Memory B cell (primary cell): Measurements from ENCODE around the gene MRPL24.
A peak's percentile ranks its signal among the peaks of the same experiment; 100 is the strongest.

Source experiments
- ATAC-seq: fragments of 150-1000 bp; cut with Tn5 transposase; 2 replicates; pipeline ENCODE4 v1.10.0; 2021; ENCODE audit warnings: low read depth, mild to moderate bottlenecking, moderate library complexity
- DNase-seq, 2 donors: peaks; one replicate each; pipeline ENCODE4 v3.0.0; 2022; ENCODE audit warnings: low spot score in 2 of 2
- H3K27ac Mint-ChIP-seq: one replicate; pipeline ENCODE4 v1.8.0; 2022; ENCODE audit warnings: mild to moderate bottlenecking, moderate library complexity, mixed read lengths
- H3K27me3 Mint-ChIP-seq: one replicate; pipeline ENCODE4 v1.8.0; 2022; ENCODE audit warnings: mixed read lengths
- H3K36me3 Mint-ChIP-seq: one replicate; pipeline ENCODE4 v1.8.0; 2022; ENCODE audit warnings: mild to moderate bottlenecking, mixed read lengths
- H3K4me1 Mint-ChIP-seq: one replicate; pipeline ENCODE4 v1.8.0; 2022; ENCODE audit warnings: mixed read lengths
- H3K4me3 Mint-ChIP-seq: one replicate; pipeline ENCODE4 v1.8.0; 2022; ENCODE audit warnings: mild to moderate bottlenecking, moderate library complexity, mixed read lengths
- H3K9me3 Mint-ChIP-seq: one replicate; pipeline ENCODE4 v1.8.0; 2022; ENCODE audit warnings: mixed read lengths

MRPL24 gene

DNA sequence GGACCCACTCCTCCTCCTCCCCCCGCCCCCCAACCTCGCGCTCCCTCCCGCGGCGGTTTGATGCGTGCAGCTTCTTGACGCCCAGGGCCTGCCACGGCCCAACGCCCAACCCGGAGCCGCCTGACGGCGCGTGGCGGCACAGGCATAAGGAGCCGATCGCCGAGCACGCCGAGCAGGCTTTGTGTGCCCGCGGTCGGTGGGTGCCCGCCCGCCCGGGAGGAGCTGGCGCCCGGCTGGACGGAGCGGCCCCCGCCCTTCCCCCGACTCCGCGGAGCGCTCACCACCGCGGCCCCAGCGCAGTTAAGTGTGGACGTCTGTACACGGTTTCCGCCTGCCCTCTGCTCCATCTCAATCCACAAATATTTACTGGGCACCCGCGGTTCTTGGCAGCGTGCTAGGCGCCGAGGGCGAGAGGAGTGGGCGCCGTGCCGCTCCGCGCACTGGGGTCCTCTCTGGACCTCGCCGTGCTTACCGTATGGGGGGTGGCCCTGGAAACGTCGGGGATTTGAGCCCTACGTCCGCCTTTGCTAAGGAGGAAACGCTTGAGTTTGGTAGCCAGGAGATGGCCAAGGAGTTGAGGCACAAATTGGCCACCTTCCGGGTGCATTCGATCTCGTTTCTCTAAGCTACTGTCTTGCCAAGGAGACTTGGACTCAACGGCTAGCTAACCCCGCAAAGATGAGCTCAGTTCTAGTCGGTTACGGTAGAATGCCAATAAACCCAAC, 11.0 kb upstream of the MRPL24 start:
- peaks cover 47% of the 10 kb centered on the region for H3K4me1 Mint-ChIP-seq
- no peaks in the 10 kb centered on the region for H3K36me3 Mint-ChIP-seq
- peak overlapping the region; percentile 82 for H3K4me3 Mint-ChIP-seq
- ATAC-seq (peak; percentile 82), DNase-seq (peak; percentile 78 to 89)
- H3K27me3 Mint-ChIP-seq, result no peaks in the 10 kb centered on the region
- peak overlapping the region; percentile 48 for H3K27ac Mint-ChIP-seq
- no peaks in the 10 kb centered on the region for H3K9me3 Mint-ChIP-seq

DNA sequence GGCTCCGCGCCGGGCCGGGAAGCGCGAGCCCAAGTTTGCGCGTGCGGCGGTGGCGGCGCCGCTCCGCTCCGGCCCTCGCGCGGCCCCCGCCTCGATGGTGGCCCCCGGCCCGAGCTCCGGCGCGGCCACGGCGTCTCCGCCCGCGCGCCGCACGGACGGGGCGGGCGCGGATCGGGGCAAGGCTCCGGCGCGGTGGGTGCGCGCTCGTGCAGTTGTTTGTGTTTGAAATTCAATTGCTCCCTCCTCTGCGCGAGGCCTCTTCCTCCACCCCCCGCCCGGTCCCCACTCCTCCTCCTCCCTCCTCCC, 10.5 kb upstream of the MRPL24 start, which contains the start of gene HDGF:
Gene HDGF, minus strand, starts transcription at position 225 of the 306 bp plus-strand sequence. CDS start 246 bp downstream, outside the sequence.
- H3K4me1 Mint-ChIP-seq, result peaks cover 50% of the 10 kb centered on the region
- H3K27ac Mint-ChIP-seq, result peak within 1 kb of the TSS; percentile 89
- H3K4me3 Mint-ChIP-seq, result peak within 1 kb of the TSS; percentile 87

GRCh38 chr1:156750711-156751450, 10.0 kb upstream of the MRPL24 start:
- ATAC-seq (peak; percentile 37), DNase-seq (peak; percentile 29 to 54)
- H3K4me3 Mint-ChIP-seq, result peak overlapping the region; percentile 87
- H3K36me3 Mint-ChIP-seq, result peaks cover 2% of the 10 kb centered on the region
- no peaks in the 10 kb centered on the region for H3K9me3 Mint-ChIP-seq
- H3K4me1 Mint-ChIP-seq, result peaks cover 54% of the 10 kb centered on the region
- H3K27me3 Mint-ChIP-seq, result no peaks in the 10 kb centered on the region
- peak overlapping the region; percentile 89 for H3K27ac Mint-ChIP-seq

More for the DNA sequence above, 10.5 kb upstream of the MRPL24 start, which contains the start of gene HDGF:
- DNase-seq (no peak), ATAC-seq (no peak)
- H3K9me3 Mint-ChIP-seq, result no peaks in the 10 kb centered on the region
- H3K27me3 Mint-ChIP-seq, result no peaks in the 10 kb centered on the region
- H3K36me3 Mint-ChIP-seq, result no peaks in the 10 kb centered on the region

GRCh38 chr1:156750191-156750672, 9.3 kb upstream of the MRPL24 start:
- DNase-seq, result no peak
- peaks cover 6% of the 10 kb centered on the region for H3K36me3 Mint-ChIP-seq

GRCh38 chr1:156749419-156750118, 8.7 kb upstream of the MRPL24 start:
- peaks cover 49% of the 10 kb centered on the region for H3K4me1 Mint-ChIP-seq
- H3K27me3 Mint-ChIP-seq, result no peaks in the 10 kb centered on the region
- peaks cover 10% of the 10 kb centered on the region for H3K36me3 Mint-ChIP-seq
- H3K9me3 Mint-ChIP-seq, result no peaks in the 10 kb centered on the region
- peak overlapping the region; percentile 89 for H3K27ac Mint-ChIP-seq
- peak overlapping the region; percentile 87 for H3K4me3 Mint-ChIP-seq
- ATAC-seq, result no peak
- no peak for DNase-seq

More at GRCh38 chr1:156750191-156750672, 9.3 kb upstream of the MRPL24 start:
- Mint-ChIP-seq H3K9me3 (no peaks in the 10 kb centered on the region), H3K4me3 (peak overlapping the region; percentile 87), H3K27me3 (no peaks in the 10 kb centered on the region), H3K4me1 (peaks cover 53% of the 10 kb centered on the region), H3K27ac (peak overlapping the region; percentile 89)
- ATAC-seq, result peak; percentile 14

DNA sequence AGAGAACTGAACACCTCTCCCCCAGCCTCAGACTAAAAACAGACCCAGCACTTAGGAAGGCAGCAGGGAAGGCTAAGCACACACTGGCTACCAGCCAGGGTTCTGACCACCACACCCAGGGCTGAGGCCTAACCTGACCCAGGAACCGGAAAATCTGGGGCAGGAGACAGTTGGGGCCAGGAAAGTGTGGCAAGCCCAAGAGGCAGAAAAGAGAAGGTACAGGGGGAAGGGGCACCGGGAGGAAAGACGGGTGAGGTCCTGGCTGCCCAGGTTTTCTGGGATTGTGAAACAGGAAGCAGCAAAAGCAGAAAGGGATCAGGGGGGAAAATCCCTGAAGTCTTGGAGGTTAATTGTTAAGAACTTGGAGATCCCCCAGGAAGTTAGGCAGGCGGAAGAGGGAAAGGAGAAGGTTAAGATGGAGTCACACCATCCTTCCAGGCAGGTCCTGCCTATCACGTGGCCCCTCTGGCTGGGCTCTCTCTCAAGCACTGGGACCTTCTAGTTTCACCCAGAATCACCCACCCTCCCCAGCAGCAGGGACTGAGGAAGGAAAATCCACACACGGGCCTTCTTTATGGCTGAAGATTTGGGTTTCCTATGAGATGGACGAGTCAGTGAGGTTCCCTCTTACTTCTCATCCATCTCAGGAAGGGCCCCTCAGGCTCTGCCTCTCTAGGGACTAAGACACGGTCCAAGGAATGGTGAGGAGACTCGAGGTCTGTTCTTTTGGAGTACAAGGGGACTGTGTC, 8.0 kb upstream of the MRPL24 start:
- H3K4me1 Mint-ChIP-seq, result peaks cover 49% of the 10 kb centered on the region
- H3K4me3 Mint-ChIP-seq, result peak overlapping the region; percentile 87
- DNase-seq, result no peak
- no peaks in the 10 kb centered on the region for H3K9me3 Mint-ChIP-seq
- H3K27me3 Mint-ChIP-seq, result no peaks in the 10 kb centered on the region
- peak overlapping the region; percentile 89 for H3K27ac Mint-ChIP-seq
- no peak for ATAC-seq
- H3K36me3 Mint-ChIP-seq, result peaks cover 15% of the 10 kb centered on the region

- Mint-ChIP-seq H3K36me3 (peaks cover 21% of the 10 kb centered on the region), H3K4me1 (peaks cover 47% of the 10 kb centered on the region), H3K27ac (peak overlapping the region; percentile 89), H3K27me3 (no peaks in the 10 kb centered on the region), H3K9me3 (no peaks in the 10 kb centered on the region), H3K4me3 (peak overlapping the region; percentile 87)
- DNase-seq, result no peak
- ATAC-seq, result no peak
Observed at GRCh38 chr1:156747742-156748669, 7.1 kb upstream of the MRPL24 start.

- peak; percentile 12 for ATAC-seq
- Mint-ChIP-seq H3K4me1 (peaks cover 44% of the 10 kb centered on the region), H3K4me3 (peak overlapping the region; percentile 86), H3K27me3 (no peaks in the 10 kb centered on the region), H3K27ac (peak overlapping the region; percentile 89), H3K36me3 (peaks cover 22% of the 10 kb centered on the region), H3K9me3 (no peaks in the 10 kb centered on the region)
- peak in 1 of 2 donors; percentile 42 for DNase-seq
Observed at GRCh38 chr1:156746728-156747631, 6.1 kb upstream of the MRPL24 start.

GRCh38 chr1:156746406-156746727, 5.5 kb upstream of the MRPL24 start:
- ATAC-seq (no peak), DNase-seq (no peak)
- Mint-ChIP-seq H3K4me3 (peak overlapping the region; percentile 86), H3K27ac (peak overlapping the region; percentile 89), H3K4me1 (peaks cover 49% of the 10 kb centered on the region), H3K9me3 (no peaks in the 10 kb centered on the region), H3K36me3 (peaks cover 22% of the 10 kb centered on the region), H3K27me3 (no peaks in the 10 kb centered on the region)

DNA sequence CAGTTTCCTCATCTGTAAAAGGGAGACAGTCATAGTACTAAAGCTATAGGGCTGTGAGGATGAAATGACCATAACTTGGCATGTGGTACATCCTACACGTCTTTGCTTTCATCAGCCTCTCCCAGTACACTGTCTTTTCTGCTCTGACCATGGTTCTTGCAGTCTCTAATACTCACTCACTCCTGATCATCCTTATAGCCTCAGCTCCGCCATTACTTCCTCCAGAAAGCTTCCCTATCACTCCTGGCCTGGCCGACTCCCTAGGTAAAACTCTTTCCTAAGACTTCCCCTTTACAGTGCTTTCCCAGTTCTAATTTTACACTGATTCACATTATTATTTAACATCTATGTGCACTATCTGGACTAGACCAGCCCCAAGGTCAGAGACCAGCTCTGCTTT, 5.0 kb upstream of the MRPL24 start:
- Mint-ChIP-seq H3K9me3 (no peaks in the 10 kb centered on the region), H3K4me1 (peaks cover 49% of the 10 kb centered on the region), H3K27me3 (no peaks in the 10 kb centered on the region), H3K36me3 (peaks cover 23% of the 10 kb centered on the region), H3K27ac (peak overlapping the region; percentile 89), H3K4me3 (no peak overlapping the region)
- ATAC-seq, result no peak
- DNase-seq, result no peak

DNA sequence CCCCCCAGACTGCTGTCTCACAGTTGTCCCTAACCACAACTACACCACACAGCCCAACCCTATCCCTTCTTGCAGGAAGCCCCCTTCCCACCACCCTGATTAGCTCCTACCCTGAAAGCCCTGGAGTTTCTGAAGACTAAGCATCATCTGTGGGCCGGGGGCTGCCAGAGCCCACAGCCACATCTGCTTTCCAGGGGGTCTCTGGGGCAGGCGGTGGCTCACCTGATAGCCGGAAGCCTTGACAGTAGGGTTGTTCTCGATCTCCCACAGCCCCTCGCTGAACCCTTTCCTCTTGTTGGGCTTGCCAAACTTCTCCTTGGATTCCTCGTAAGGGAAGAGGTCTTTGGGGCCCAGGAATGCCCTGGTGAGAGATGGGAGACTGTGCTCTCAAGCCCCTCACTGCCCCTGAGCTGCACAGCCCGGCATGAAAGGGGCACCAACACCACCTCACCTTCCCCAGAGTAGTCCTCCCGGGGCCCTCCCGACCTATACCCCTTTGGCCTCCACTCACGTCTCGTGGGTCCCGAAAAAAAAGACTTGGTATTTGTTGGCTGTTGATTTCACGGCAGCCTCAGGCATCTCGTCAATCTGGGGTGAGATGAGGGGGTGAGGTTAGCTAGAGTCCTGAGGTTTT, 4.0 kb upstream of the MRPL24 start:
- no peak overlapping the region for H3K4me3 Mint-ChIP-seq

GRCh38 chr1:156744344-156744743, 3.5 kb upstream of the MRPL24 start:
- DNase-seq, result no peak
- Mint-ChIP-seq H3K27me3 (no peaks in the 10 kb centered on the region), H3K4me1 (peaks cover 42% of the 10 kb centered on the region), H3K9me3 (no peaks in the 10 kb centered on the region), H3K4me3 (no peak overlapping the region), H3K27ac (peak overlapping the region; percentile 32), H3K36me3 (peaks cover 23% of the 10 kb centered on the region)
- no peak for ATAC-seq

More for the DNA sequence above, 4.0 kb upstream of the MRPL24 start:
- Mint-ChIP-seq H3K4me1 (peaks cover 48% of the 10 kb centered on the region), H3K27ac (peak overlapping the region; percentile 26), H3K9me3 (no peaks in the 10 kb centered on the region), H3K27me3 (no peaks in the 10 kb centered on the region), H3K36me3 (peaks cover 23% of the 10 kb centered on the region)
- DNase-seq, result no peak
- no peak for ATAC-seq
